HCT116 (cell line): ENCODE measurements around the gene DLEC1. TPM values are rescaled to one million over a fixed set of nuclear protein-coding genes. Genes with fewer than 3 reads are reported as not detected.

Experiments used
- ATAC-seq: fragments of 200-7000 bp; cut with Tn5 transposase; 2 replicates; pipeline ENCODE4 v1.9.1; 2020; ENCODE audit warnings: mild to moderate bottlenecking, moderate library complexity
- BruUV-seq: library from RNA; stranded (reverse); fragments of 400-500 nt; replicated peaks from 2 replicates; lab custom pipeline; 2021; lab: Mats Ljungman, UMichigan
- CTCF ChIA-PET: fragments of 300-600 bp; sonication (Branson Sonifier 250); formaldehyde crosslinking; loops from one replicate; lab custom pipeline; 2021; ENCODE audit warnings: antibody characterized with exemption; lab: Charles Lee
- POLR2A ChIA-PET: fragments of 300-600, 350-600 bp; sonication (Branson Sonifier 250); formaldehyde crosslinking; loops from one replicate; lab custom pipeline; 2021; ENCODE audit warnings: antibody characterized with exemption; lab: Charles Lee
- RAD21 ChIA-PET, 2 experiments: fragments of 300-600 bp; sonication (Branson Sonifier 250); formaldehyde crosslinking; loops; one replicate each; lab custom pipeline; 2023; ENCODE audit warnings: low total read pairs in 2 of 2; ENCODE audit not compliant: uncharacterized antibody in 2 of 2, unreplicated experiment in 2 of 2, low non-redundant PET in 1 of 2; lab: Charles Lee
- DNase-seq: peaks from one replicate; pipeline ENCODE4 v3.0.0-alpha.2; 2010; ENCODE audit warnings: low read depth, low spot score
- H2AFZ ChIP-seq: fragments of 200-600 bp; shearing (Covaris generic), sonication (generic); 2 replicates; pipeline ENCODE4 v1.6.1; 2017; ENCODE audit warnings: low read depth, mixed run types, mixed read lengths, antibody characterized with exemption, low read length; ENCODE audit not compliant: poor library complexity, severe bottlenecking
- H3K27ac ChIP-seq: 2 replicates; pipeline ENCODE4 v1.5.1; 2012; ENCODE audit warnings: low read depth, low read length
- H3K27me3 ChIP-seq: fragments of 200-600 bp; sonication (generic); 2 replicates; pipeline ENCODE4 v1.6.1; 2016; ENCODE audit warnings: mixed run types, low read length, mixed read lengths; ENCODE audit not compliant: insufficient read depth
- H3K36me3 ChIP-seq, 2 experiments: fragments of 200-500 bp in 1 of 2; fragments of 200-600 bp in 1 of 2; sonication (Bioruptor generic) in 1 of 2; sonication (generic) in 1 of 2; 2 replicates each; pipeline versions ENCODE4 v1.5.1 to v1.6.1; 2014 to 2016; ENCODE audit warnings: low read length in 2 of 2, inconsistent platforms in 1 of 2, mixed read lengths in 1 of 2, mixed run types in 1 of 2; ENCODE audit not compliant: insufficient read depth in 2 of 2, control insufficient read depth in 1 of 2
- H3K4me1 ChIP-seq, 2 experiments: fragments of 200-600 bp in 1 of 2; sonication (generic) in 1 of 2; 2 replicates each; pipeline versions ENCODE4 v1.5.1 to v1.6.1; 2012 to 2017; ENCODE audit warnings: low read length in 2 of 2, inconsistent platforms in 1 of 2, mild to moderate bottlenecking in 1 of 2, mixed read lengths in 1 of 2, mixed run types in 1 of 2, moderate library complexity in 1 of 2; ENCODE audit not compliant: insufficient read depth in 2 of 2, control insufficient read depth in 1 of 2
- H3K4me2 ChIP-seq: fragments of 200-600 bp; sonication (generic); 2 replicates; pipeline ENCODE4 v1.6.1; 2017; ENCODE audit warnings: mixed run types, low read length, mixed read lengths
- H3K4me3 ChIP-seq, 2 experiments: fragments of 200-600 bp in 1 of 2; sonication (generic) in 1 of 2; replicated peaks in 1 of 2; 2 replicates each; pipeline ENCODE4 v1.5.1; 2011 to 2016; ENCODE audit warnings: low read length in 2 of 2, control low read depth in 1 of 2, low read depth in 1 of 2, mild to moderate bottlenecking in 1 of 2, mixed read lengths in 1 of 2, mixed run types in 1 of 2
- H3K79me2 ChIP-seq: fragments of 200-600 bp; sonication (generic); 2 replicates; pipeline ENCODE4 v1.6.1; 2017; ENCODE audit warnings: mild to moderate bottlenecking, mixed run types, low read length, moderate library complexity, mixed read lengths; ENCODE audit not compliant: insufficient read depth
- H3K9ac ChIP-seq: fragments of 200-600 bp; sonication (generic); 2 replicates; pipeline ENCODE4 v1.6.1; 2016; ENCODE audit warnings: low read length, mixed read lengths
- H3K9me2 ChIP-seq: fragments of 200-600 bp; sonication (generic), shearing (Covaris generic); 2 replicates; pipeline ENCODE4 v1.6.1; 2017; ENCODE audit warnings: mixed run types, mild to moderate bottlenecking, moderate library complexity; ENCODE audit not compliant: insufficient read depth
- H3K9me3 ChIP-seq, 2 experiments: fragments of 200-500 bp in 1 of 2; fragments of 200-600 bp in 1 of 2; sonication (Bioruptor generic) in 1 of 2; sonication (generic) in 1 of 2; 2 replicates each; pipeline ENCODE4 v1.6.1; 2014 to 2017; ENCODE audit warnings: low read length in 2 of 2, mixed read lengths in 2 of 2, inconsistent platforms in 1 of 2, low read depth in 1 of 2, mild to moderate bottlenecking in 1 of 2, mixed run types in 1 of 2, moderate library complexity in 1 of 2; ENCODE audit not compliant: control insufficient read depth in 1 of 2, insufficient read depth in 1 of 2
- H4K20me1 ChIP-seq: fragments of 200-600 bp; sonication (generic), shearing (Covaris generic); 2 replicates; pipeline ENCODE4 v1.6.1; 2017; ENCODE audit warnings: mixed run types, mild to moderate bottlenecking, moderate library complexity; ENCODE audit not compliant: insufficient read depth
- ATF3 ChIP-seq: IDR thresholded peaks from 2 replicates; pipeline ENCODE4 v1.6.1; 2012
- CBX3 ChIP-seq: IDR thresholded peaks from 2 replicates; pipeline ENCODE4 v1.6.1; 2012; ENCODE audit warnings: low read depth
- EGR1 ChIP-seq: IDR thresholded peaks from 2 replicates; pipeline ENCODE4 v1.6.1; 2012; ENCODE audit warnings: low read depth
- ELF1 ChIP-seq: IDR thresholded peaks from 2 replicates; pipeline ENCODE4 v1.6.1; 2012; ENCODE audit warnings: low read depth, borderline replicate concordance
- EZH2 ChIP-seq: fragments of 200-600 bp; sonication (generic); IDR thresholded peaks from 2 replicates; pipeline ENCODE4 v1.6.1; 2017; ENCODE audit warnings: antibody characterized with exemption, mixed run types
- JUND ChIP-seq: IDR thresholded peaks from 2 replicates; pipeline ENCODE4 v1.6.1; 2012
- POLR2A ChIP-seq: IDR thresholded peaks from 2 replicates; pipeline ENCODE4 v1.7.0; 2011; ENCODE audit warnings: borderline replicate concordance; ENCODE audit not compliant: insufficient read depth, insufficient read length; ENCODE audit errors: extremely low read depth
- RAD21 ChIP-seq: IDR thresholded peaks from 2 replicates; pipeline ENCODE4 v1.6.1; 2012; ENCODE audit warnings: low read depth, mild to moderate bottlenecking
- SP1 ChIP-seq: IDR thresholded peaks from 2 replicates; pipeline ENCODE4 v1.6.1; 2012; ENCODE audit warnings: low read depth
- TCF7L2 ChIP-seq: IDR thresholded peaks from 2 replicates; pipeline ENCODE4 v1.7.0; 2011; ENCODE audit warnings: borderline replicate concordance, inconsistent platforms; ENCODE audit not compliant: insufficient read depth, insufficient read length; ENCODE audit errors: extremely low read depth
- intact Hi-C: fragments of 100-400 bp; cut with micrococcal nuclease; formaldehyde crosslinking; loops from 2 replicates; pipeline ENCODE4 v1.10.0; 2022
- total RNA-seq: library from RNA; stranded (reverse); gene quantifications from one replicate; pipeline ENCODE4 v1.2.1, GENCODE V29; 2021; ENCODE audit not compliant: unreplicated experiment

DLEC1 gene
- total RNA-seq, 1 experiment from 2014 or later, result 0.61 TPM

GRCh38 chr3:38098376-38098723 is 59.3 kb downstream of the DLEC1 start:
- Histone ChIP-seq H3K4me2 (no peak overlapping the region), H3K9ac (no peak overlapping the region), H2AFZ (no peak overlapping the region), H3K9me3 (no peaks in the 10 kb centered on the region), H3K79me2 (no peaks in the 10 kb centered on the region), H3K27ac (no peak overlapping the region), H3K27me3 (peaks cover 5% of the 10 kb centered on the region; the same call in 1 of the 2 replicates), H3K9me2 (no peaks in the 10 kb centered on the region), H3K36me3 (no peaks in the 10 kb centered on the region), H3K4me3 (no peak overlapping the region), H4K20me1 (no peaks in the 10 kb centered on the region), H3K4me1 (no peaks in the 10 kb centered on the region)
- DNase-seq, result no peak
- ChIA-PET CTCF (no interaction called here), POLR2A (no interaction called here), RAD21 (no interaction called here)
- TF ChIP-seq CBX3 (no peak), SP1 (no peak), RAD21 (no peak), POLR2A (no peak), TCF7L2 (no peak), JUND (no peak)
- BruUV-seq, result no TSS peak
- intact Hi-C loops, result no loop called here
- no peak for ATAC-seq

- no peak overlapping the region for H3K4me3 ChIP-seq
- no peak overlapping the region for H2AFZ ChIP-seq
- POLR2A ChIA-PET, result no interaction called here
- RAD21 ChIA-PET, result no interaction called here
- H3K79me2 ChIP-seq, result no peaks in the 10 kb centered on the region
- BruUV-seq, result no TSS peak
- peaks cover 5% of the 10 kb centered on the region; the same call in 1 of the 2 replicates for H3K27me3 ChIP-seq
- intact Hi-C loops, result no loop called here
- DNase-seq (no peak), ATAC-seq (no peak)
- H3K4me2 ChIP-seq, result no peak overlapping the region
- H3K9me2 ChIP-seq, result no peaks in the 10 kb centered on the region
- no peaks in the 10 kb centered on the region for H4K20me1 ChIP-seq
- CTCF ChIA-PET, result no interaction called here
- H3K9me3 ChIP-seq, result peaks cover 0 to under 1% of the 10 kb centered on the region in 2 experiments; a peak in 1 of 4 replicates
- H3K36me3 ChIP-seq, result no peaks in the 10 kb centered on the region
- H3K4me1 ChIP-seq, result no peaks in the 10 kb centered on the region
- no peak overlapping the region for H3K27ac ChIP-seq
- no peak for TF ChIP-seq EZH2
- no peak for TF ChIP-seq RAD21
- TF ChIP-seq EGR1, result no peak
- TF ChIP-seq CBX3, result no peak
- TF ChIP-seq ELF1, result no peak
- TF ChIP-seq ATF3, result no peak
- no peak for TF ChIP-seq JUND
- H3K9ac ChIP-seq, result no peak overlapping the region
Measured at GRCh38 chr3:38099518-38099917, 60.5 kb downstream of the DLEC1 start.
